Peyer's patch (tissue), 4 donors: ENCODE results near the gene MAN1A1.

Experiments
- POLR2A ChIP-seq, 2 donors: fragments of 450-650 bp; IDR thresholded peaks; one replicate each; pipeline ENCODE4 v1.5.1; 2017; ENCODE audit warnings: antibody characterized with exemption in 2 of 2, mild to moderate bottlenecking in 2 of 2, moderate library complexity in 2 of 2
- TF ChIP-seq, protein P1 (sequence below), 6 experiments: fragments of 450-650 bp in 4 of 6; fragments of 200-600 bp in 2 of 6; sonication (generic) in 1 of 6; IDR thresholded peaks; one replicate each; pipeline ENCODE4 v1.5.1; 2017 to 2019; ENCODE audit warnings: antibody characterized with exemption in 6 of 6, mild to moderate bottlenecking in 3 of 6, moderate library complexity in 1 of 6

DNA sequence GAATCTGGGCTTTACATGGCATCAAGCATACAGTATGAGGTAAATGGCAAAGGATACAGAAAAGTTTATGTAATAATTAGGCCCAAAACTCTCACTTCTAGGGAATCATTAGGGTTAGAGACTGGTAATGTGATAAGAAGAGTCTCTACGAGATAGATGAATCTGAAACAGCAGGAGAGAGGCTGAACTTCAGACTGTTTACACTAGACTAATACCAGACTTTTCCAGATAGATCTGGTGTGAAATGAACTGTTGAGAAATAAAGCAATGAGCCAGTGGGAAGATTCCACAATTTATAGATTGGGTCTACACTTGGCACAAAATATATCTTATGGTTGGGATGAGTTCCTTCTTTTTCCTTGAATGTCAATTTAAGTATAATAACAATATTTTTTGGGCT, 134.3 kb downstream of the MAN1A1 start:
- TF ChIP-seq POLR2A (IDR thresholded peaks at IDR 0.05) = no peak
- TF ChIP-seq, protein P1, sequence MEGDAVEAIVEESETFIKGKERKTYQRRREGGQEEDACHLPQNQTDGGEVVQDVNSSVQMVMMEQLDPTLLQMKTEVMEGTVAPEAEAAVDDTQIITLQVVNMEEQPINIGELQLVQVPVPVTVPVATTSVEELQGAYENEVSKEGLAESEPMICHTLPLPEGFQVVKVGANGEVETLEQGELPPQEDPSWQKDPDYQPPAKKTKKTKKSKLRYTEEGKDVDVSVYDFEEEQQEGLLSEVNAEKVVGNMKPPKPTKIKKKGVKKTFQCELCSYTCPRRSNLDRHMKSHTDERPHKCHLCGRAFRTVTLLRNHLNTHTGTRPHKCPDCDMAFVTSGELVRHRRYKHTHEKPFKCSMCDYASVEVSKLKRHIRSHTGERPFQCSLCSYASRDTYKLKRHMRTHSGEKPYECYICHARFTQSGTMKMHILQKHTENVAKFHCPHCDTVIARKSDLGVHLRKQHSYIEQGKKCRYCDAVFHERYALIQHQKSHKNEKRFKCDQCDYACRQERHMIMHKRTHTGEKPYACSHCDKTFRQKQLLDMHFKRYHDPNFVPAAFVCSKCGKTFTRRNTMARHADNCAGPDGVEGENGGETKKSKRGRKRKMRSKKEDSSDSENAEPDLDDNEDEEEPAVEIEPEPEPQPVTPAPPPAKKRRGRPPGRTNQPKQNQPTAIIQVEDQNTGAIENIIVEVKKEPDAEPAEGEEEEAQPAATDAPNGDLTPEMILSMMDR (IDR thresholded peaks at IDR 0.05) = no peak
